H1 (cell line): ENCODE data around the gene DAPK2. TPM values are rescaled to one million over a fixed set of nuclear protein-coding genes. Genes with fewer than 3 reads are reported as not detected.

ENCODE experiments used
- TEAD4 ChIP-seq: IDR thresholded peaks from 2 replicates; pipeline ENCODE4 v1.6.1; 2012; ENCODE audit warnings: low read depth, low read length, inconsistent platforms, mixed read lengths
- polyA plus RNA-seq, 7 experiments: library from polyadenylated mRNA; depleted of rRNA in 3 of 7; stranded (reverse) in 5 of 7; unstranded in 2 of 7; fragments of >200 nt in 5 of 7; fragments of 200-250 nt in 2 of 7; gene quantifications; 1 replicate in 5 of 7; 2 replicates in 1 of 7; 4 replicates in 1 of 7; pipeline versions ENCODE4 v1.2.1 to v1.2.3, GENCODE V29; 2011 to 2013; ENCODE audit warnings: missing spikeins in 2 of 7, mixed read lengths in 2 of 7
- total RNA-seq: library from RNA; stranded (reverse); fragmentation: NEBNext Ultra II Directional; extraction: Animal tissue kit (Norgen Biotek cat#: 25700); gene quantifications from 2 replicates; pipeline ENCODE4 v1.2.1, GENCODE V29; 2021

The DAPK2 gene
- total and polyA plus RNA-seq, 2 of the 8 experiments (the other 6 are each of a cell fraction or from before 2014, with no cell fraction given), result 1.8 to 2.9 TPM

GRCh38 chr15:63948436-63948835, 97.8 kb downstream of the DAPK2 start (continued):
- no peak for TF ChIP-seq TEAD4
